Smooth muscle cell (in vitro differentiated cells): ENCODE measurements around the gene CANX. TPM values are rescaled to one million over a fixed set of nuclear protein-coding genes. Genes with fewer than 3 reads are reported as not detected.

ENCODE experiments used
- DNase-seq: peaks from one replicate; lab custom pipeline; 2025; ENCODE audit not compliant: unreplicated experiment; lab: John Stamatoyannopoulos, UW
- H2AFZ ChIP-seq: fragments of 200-600 bp; sonication (generic); 2 replicates; pipeline ENCODE4 v1.6.0; 2016; ENCODE audit warnings: antibody characterized with exemption, low read depth, mild to moderate bottlenecking
- H3F3A ChIP-seq: fragments of 200-600 bp; sonication (generic); 2 replicates; pipeline ENCODE4 v1.6.0; 2017; ENCODE audit warnings: antibody characterized with exemption, low read depth
- H3K27ac ChIP-seq: fragments of 200-600 bp; sonication (generic); 2 replicates; pipeline ENCODE4 v1.5.1; 2016; ENCODE audit warnings: low read depth, mild to moderate bottlenecking
- H3K27me3 ChIP-seq: fragments of 200-600 bp; sonication (generic); 2 replicates; pipeline ENCODE4 v1.6.1; 2016; ENCODE audit warnings: low read depth, mild to moderate bottlenecking
- H3K36me3 ChIP-seq: fragments of 200-600 bp; sonication (generic); 2 replicates; pipeline ENCODE4 v1.5.1; 2016; ENCODE audit warnings: low read depth
- H3K4me1 ChIP-seq: fragments of 200-600 bp; sonication (generic); 2 replicates; pipeline ENCODE4 v1.5.1; 2016; ENCODE audit warnings: low read depth
- H3K4me2 ChIP-seq: fragments of 200-600 bp; sonication (generic); 2 replicates; pipeline ENCODE4 v1.6.0; 2016; ENCODE audit warnings: mild to moderate bottlenecking
- H3K4me3 ChIP-seq: fragments of 200-600 bp; sonication (generic); 2 replicates; pipeline ENCODE4 v1.5.1; 2016; ENCODE audit warnings: mild to moderate bottlenecking
- H3K79me2 ChIP-seq: fragments of 200-600 bp; sonication (generic); 2 replicates; pipeline ENCODE4 v1.6.0; 2016; ENCODE audit warnings: low read depth, mild to moderate bottlenecking
- H3K9ac ChIP-seq: fragments of 200-600 bp; sonication (generic); 2 replicates; pipeline ENCODE4 v1.6.0; 2016; ENCODE audit warnings: low read depth
- H3K9me3 ChIP-seq: fragments of 200-600 bp; sonication (generic); replicated peaks from 2 replicates; pipeline ENCODE4 v1.5.1; 2016; ENCODE audit warnings: low read depth
- H4K20me1 ChIP-seq: fragments of 200-600 bp; sonication (generic); 2 replicates; pipeline ENCODE4 v1.6.0; 2016; ENCODE audit warnings: low read depth
- CTCF ChIP-seq: fragments of 200-600 bp; sonication (generic); IDR thresholded peaks from 2 replicates; pipeline ENCODE4 v1.5.1; 2017; ENCODE audit warnings: borderline replicate concordance, mild to moderate bottlenecking, antibody characterized with exemption; ENCODE audit not compliant: insufficient read depth, poor library complexity, severe bottlenecking
- WGBS: methylation state at CpG from one replicate; pipeline ENCODE4 v1.1.7; 2016; ENCODE audit warnings: low lambda C conversion rate; 5-methylcytosine and 5-hydroxymethylcytosine counted together
- polyA plus RNA-seq: library from polyadenylated mRNA; unstranded; fragments of >200 nt; fragmentation: Nextera tagmentation; extraction: Ambion mirVana; gene quantifications from 2 replicates; pipeline ENCODE4 v1.2.1, GENCODE V29; 2016
- total RNA-seq: library from RNA; depleted of rRNA; stranded (reverse); fragments of >200 nt; gene quantifications from 2 replicates; pipeline ENCODE4 v1.2.3, GENCODE V29; 2014

CANX gene
- total and polyA plus RNA-seq, 2 experiments from 2014 or later: 274 to 513 TPM

DNA sequence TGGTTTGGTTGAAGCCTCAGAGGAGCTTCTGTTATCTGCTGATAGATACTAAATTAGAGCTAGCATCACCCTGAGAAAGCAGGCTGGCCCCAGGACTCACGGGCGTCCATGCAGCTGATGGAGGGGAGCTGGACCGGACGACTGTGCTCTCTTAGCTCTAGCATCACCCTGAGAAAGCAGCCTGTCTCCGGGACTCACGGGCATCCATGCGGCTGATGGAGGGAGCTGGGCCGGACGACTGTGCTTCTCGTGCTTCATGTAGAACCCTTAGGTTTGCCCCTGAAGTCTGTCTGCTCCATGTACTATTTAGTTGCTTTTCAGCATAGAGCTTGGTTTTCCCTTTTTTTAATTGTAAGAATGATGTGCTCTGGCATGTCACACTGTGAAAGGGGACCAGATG is 78.7 kb downstream of the CANX start:
- no peaks in the 10 kb centered on the region for H3F3A ChIP-seq
- no peak overlapping the region for H3K9ac ChIP-seq
- H3K27me3 ChIP-seq: no peaks in the 10 kb centered on the region
- H3K4me1 ChIP-seq: no peaks in the 10 kb centered on the region
- no peak overlapping the region for H2AFZ ChIP-seq
- WGBS: 94% methylated on average over 10 of the region's 10 CpGs
- no peaks in the 10 kb centered on the region for H3K9me3 ChIP-seq
- H3K4me3 ChIP-seq: no peak overlapping the region
- no peak for DNase-seq
- TF ChIP-seq CTCF: no peak
- H3K4me2 ChIP-seq: no peak overlapping the region
- no peak overlapping the region for H3K27ac ChIP-seq
- H3K79me2 ChIP-seq: peaks cover 5% of the 10 kb centered on the region
- peaks cover 3% of the 10 kb centered on the region for H4K20me1 ChIP-seq
- H3K36me3 ChIP-seq: peaks cover 5% of the 10 kb centered on the region

DNA sequence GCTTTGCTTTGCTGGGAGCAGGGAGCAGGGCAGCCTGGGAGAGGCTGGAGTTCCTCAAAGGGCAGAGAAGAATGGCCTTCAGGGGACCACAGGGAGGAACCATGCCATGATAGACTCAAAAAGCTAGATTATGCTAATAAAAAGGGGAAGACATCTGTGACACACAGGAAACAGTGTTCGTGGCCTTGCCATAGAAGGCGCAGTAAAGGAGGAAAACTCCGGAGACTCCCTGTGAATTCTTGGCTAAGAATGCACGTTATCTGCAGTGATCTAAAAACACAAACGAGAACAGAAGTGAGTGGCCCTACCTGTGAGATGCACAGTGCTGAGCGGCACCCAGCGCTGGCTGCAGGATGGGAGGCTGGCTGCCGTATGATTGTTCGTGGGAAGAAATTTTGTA is 79.1 kb downstream of the CANX start:
- Histone ChIP-seq H3K9me3 (no peaks in the 10 kb centered on the region), H3K4me2 (no peak overlapping the region), H4K20me1 (peaks cover 3% of the 10 kb centered on the region), H3F3A (no peaks in the 10 kb centered on the region), H3K36me3 (peaks cover 5% of the 10 kb centered on the region), H3K79me2 (peaks cover 5% of the 10 kb centered on the region), H3K9ac (no peak overlapping the region), H3K27me3 (no peaks in the 10 kb centered on the region), H2AFZ (no peak overlapping the region), H3K4me3 (no peak overlapping the region), H3K27ac (no peak overlapping the region), H3K4me1 (no peaks in the 10 kb centered on the region)
- no peak for DNase-seq
- 84% methylated on average over 9 of the region's 9 CpGs for WGBS
- TF ChIP-seq CTCF: no peak

- no peaks in the 10 kb centered on the region for H3K4me1 ChIP-seq
- no peak for DNase-seq
- 98% methylated on average over 5 of the region's 5 CpGs for WGBS
- TF ChIP-seq CTCF: no peak
- H3K27ac ChIP-seq: no peak overlapping the region
- H2AFZ ChIP-seq: no peak overlapping the region
- no peak overlapping the region for H3K4me3 ChIP-seq
- peaks cover 5% of the 10 kb centered on the region for H3K79me2 ChIP-seq
- no peak overlapping the region for H3K4me2 ChIP-seq
- H3K27me3 ChIP-seq: no peaks in the 10 kb centered on the region
- H3K9ac ChIP-seq: no peak overlapping the region
- peaks cover 5% of the 10 kb centered on the region for H3K36me3 ChIP-seq
- no peaks in the 10 kb centered on the region for H3F3A ChIP-seq
- H4K20me1 ChIP-seq: peaks cover 3% of the 10 kb centered on the region
- no peaks in the 10 kb centered on the region for H3K9me3 ChIP-seq
Measured at GRCh38 chr5:179778591-179778990, 79.8 kb downstream of the CANX start.

DNA sequence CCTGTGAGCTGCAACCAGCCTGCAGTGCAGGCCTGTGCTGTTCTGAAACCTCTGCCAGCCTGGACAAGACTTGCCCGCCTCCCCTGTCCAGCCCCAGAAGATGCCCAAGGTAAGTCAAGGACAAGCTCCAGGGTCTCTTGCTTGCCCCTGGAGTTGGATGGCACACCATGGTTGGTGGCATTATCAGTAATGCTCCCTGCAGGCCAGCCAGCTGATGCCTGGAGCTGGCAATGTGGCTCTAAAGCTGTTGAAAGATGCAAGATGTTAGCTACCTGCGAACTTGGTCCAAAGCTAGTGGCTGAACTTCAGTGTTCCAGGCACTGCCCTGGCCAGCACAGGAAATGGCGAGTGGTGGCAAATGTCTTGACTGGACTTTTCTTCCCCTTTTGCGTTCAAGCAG is 81.1 kb downstream of the CANX start:
- Histone ChIP-seq H3F3A (no peaks in the 10 kb centered on the region), H3K79me2 (peaks cover 5% of the 10 kb centered on the region), H3K27ac (no peak overlapping the region), H3K9me3 (no peaks in the 10 kb centered on the region), H3K9ac (no peak overlapping the region), H3K4me3 (no peak overlapping the region), H3K27me3 (no peaks in the 10 kb centered on the region), H3K36me3 (peaks cover 3% of the 10 kb centered on the region), H3K4me2 (no peak overlapping the region), H2AFZ (no peak overlapping the region), H4K20me1 (peaks cover 3% of the 10 kb centered on the region), H3K4me1 (no peaks in the 10 kb centered on the region)
- WGBS: 97% methylated on average over 4 of the region's 4 CpGs
- no peak for TF ChIP-seq CTCF
- no peak for DNase-seq
